ENCODE data around the gene CDK5RAP1.
"Not testable (repeated sequence)": the region's sequence is repeated elsewhere in the genome, so short reads cannot be mapped to it uniquely, and the experiment has no call there.

The CDK5RAP1 gene

GRCh38 chr20:33418033-33418432, 16.7 kb upstream of the CDK5RAP1 start:
- peak; percentile 15 for DNase-seq

GRCh38 chr20:33415948-33416347, 14.6 kb upstream of the CDK5RAP1 start:
- DNase-seq: peak; percentile 67

GRCh38 chr20:33412484-33412838, 11.1 kb upstream of the CDK5RAP1 start:
- DNase-seq: no peak

GRCh38 chr20:33411711-33412483, 10.6 kb upstream of the CDK5RAP1 start:
- DNase-seq: no peak

- DNase-seq: no peak
These were observed 9.9 kb upstream of the CDK5RAP1 start for GRCh38 chr20:33411242-33411641.

GRCh38 chr20:33410081-33410742, 8.9 kb upstream of the CDK5RAP1 start:
- DNase-seq: no peak

- DNase-seq: peak; percentile 25
These were observed 7.7 kb upstream of the CDK5RAP1 start for GRCh38 chr20:33408716-33409654.

GRCh38 chr20:33408313-33408712, 7.0 kb upstream of the CDK5RAP1 start:
- no peak for DNase-seq

- no peak for DNase-seq
These were observed 6.5 kb upstream of the CDK5RAP1 start for GRCh38 chr20:33407796-33408195.

- DNase-seq: peak; percentile 38
These were observed 5.9 kb upstream of the CDK5RAP1 start for GRCh38 chr20:33407251-33407650.

- DNase-seq: no peak
These were observed 3.0 kb upstream of the CDK5RAP1 start for GRCh38 chr20:33404281-33404680.

GRCh38 chr20:33401921-33402369, 626 bp upstream of the CDK5RAP1 start:
- DNase-seq: peak; percentile 64

- DNase-seq: peak; percentile 54
These were observed 521 bp downstream of the CDK5RAP1 start for GRCh38 chr20:33400812-33401183.

GRCh38 chr20:33399924-33400323, 1.4 kb downstream of the CDK5RAP1 start:
- DNase-seq: no peak

GRCh38 chr20:33394718-33395117, 6.6 kb downstream of the CDK5RAP1 start:
- DNase-seq: peak; percentile 15

GRCh38 chr20:33393609-33394008, 7.7 kb downstream of the CDK5RAP1 start:
- no peak for DNase-seq

- no peak for DNase-seq
These were observed 9.4 kb downstream of the CDK5RAP1 start for GRCh38 chr20:33391722-33392415.

GRCh38 chr20:33389326-33389725, 12.0 kb downstream of the CDK5RAP1 start:
- DNase-seq: not testable (repeated sequence)

GRCh38 chr20:33388268-33388667, 13.1 kb downstream of the CDK5RAP1 start:
- DNase-seq: no peak

GRCh38 chr20:33387177-33387576, 14.1 kb downstream of the CDK5RAP1 start:
- DNase-seq: no peak

GRCh38 chr20:33386673-33387072, 14.6 kb downstream of the CDK5RAP1 start:
- DNase-seq: no peak

- DNase-seq: no peak
These were observed 24.0 kb downstream of the CDK5RAP1 start for GRCh38 chr20:33377366-33377765.
